Immature natural killer cell (primary cell): ENCODE measurements around the gene PBX1. TPM values are rescaled to one million over a fixed set of nuclear protein-coding genes. Genes with fewer than 3 reads are reported as not detected.

Source experiments
- DNase-seq, 3 donors: peaks; one replicate each; pipeline ENCODE4 v3.0.0; 2022; ENCODE audit warnings: mixed read lengths in 1 of 3
- H3K27ac Mint-ChIP-seq, 6 donors: one replicate each; pipeline ENCODE4 v1.8.0; 2020; ENCODE audit warnings: mixed read lengths in 6 of 6, mild to moderate bottlenecking in 5 of 6, inconsistent platforms in 4 of 6, moderate library complexity in 3 of 6
- H3K27me3 Mint-ChIP-seq, 3 donors: one replicate each; pipeline ENCODE4 v1.8.0; 2020 to 2021; ENCODE audit warnings: low read depth in 3 of 3, mild to moderate bottlenecking in 3 of 3, mixed read lengths in 3 of 3, moderate library complexity in 3 of 3, inconsistent platforms in 1 of 3
- H3K36me3 Mint-ChIP-seq, 3 donors: one replicate each; pipeline ENCODE4 v1.8.0; 2020; ENCODE audit warnings: mixed read lengths in 3 of 3, inconsistent platforms in 2 of 3, mild to moderate bottlenecking in 2 of 3
- H3K4me1 Mint-ChIP-seq, 2 donors: one replicate each; pipeline ENCODE4 v1.8.0; 2020; ENCODE audit warnings: inconsistent platforms in 2 of 2, mild to moderate bottlenecking in 2 of 2, mixed read lengths in 2 of 2, moderate library complexity in 1 of 2
- H3K4me3 Mint-ChIP-seq, 5 donors: one replicate each; pipeline ENCODE4 v1.8.0; 2020; ENCODE audit warnings: mild to moderate bottlenecking in 5 of 5, mixed read lengths in 5 of 5, inconsistent platforms in 3 of 5, moderate library complexity in 3 of 5
- H3K9me3 Mint-ChIP-seq, 6 donors: one replicate each; pipeline ENCODE4 v1.8.0; 2020; ENCODE audit warnings: mild to moderate bottlenecking in 6 of 6, mixed read lengths in 6 of 6, inconsistent platforms in 4 of 6, moderate library complexity in 3 of 6
- polyA plus RNA-seq, 3 donors: library from polyadenylated mRNA; unstranded; fragments of 300-500 nt; fragmentation: Illumina TruSeq; gene quantifications; one replicate each; pipeline ENCODE4 v1.2.3, GENCODE V29; 2021

Gene PBX1
- polyA plus RNA-seq, 3 donors from 2014 or later = 0.40 to 0.72 TPM; not detected in 1

DNA sequence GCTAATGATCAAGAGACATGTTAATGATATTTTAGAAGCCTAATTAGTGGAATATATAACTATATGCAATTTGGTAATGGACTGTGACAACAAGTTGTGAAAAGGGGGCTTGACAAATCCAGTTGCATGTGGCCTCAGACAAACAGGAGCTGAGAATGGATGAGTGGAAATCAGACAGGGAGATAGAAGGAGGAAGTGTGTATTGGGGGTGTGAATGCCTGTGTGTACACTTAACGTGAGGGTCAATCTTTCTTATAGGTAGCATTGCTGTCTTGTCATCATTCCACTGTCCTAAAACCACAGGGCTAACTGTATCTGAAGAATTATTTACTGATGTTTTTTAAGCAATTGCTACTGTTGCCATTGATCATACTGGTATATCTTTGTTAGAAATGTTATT, 64.8 kb downstream of the PBX1 start:
- DNase-seq = no peak
- peaks cover 0 to 4% of the 10 kb centered on the region in 2 donors for H3K4me1 Mint-ChIP-seq
- H3K27ac Mint-ChIP-seq = no peak overlapping the region
- peaks cover 3 to 8% (median 5%) of the 10 kb centered on the region in 3 donors for H3K27me3 Mint-ChIP-seq
- no peaks in the 10 kb centered on the region for H3K36me3 Mint-ChIP-seq
- H3K4me3 Mint-ChIP-seq = no peak overlapping the region
- peaks cover 0 to 1% (median 0%) of the 10 kb centered on the region in 6 donors for H3K9me3 Mint-ChIP-seq

- Mint-ChIP-seq H3K36me3 (no peaks in the 10 kb centered on the region), H3K9me3 (peaks cover 0 to 1% (median 0%) of the 10 kb centered on the region in 6 donors), H3K4me1 (peaks cover 0 to 4% of the 10 kb centered on the region in 2 donors), H3K4me3 (no peak overlapping the region), H3K27ac (no peak overlapping the region), H3K27me3 (peaks cover 3 to 8% (median 5%) of the 10 kb centered on the region in 3 donors)
- no peak for DNase-seq
These were observed 65.4 kb downstream of the PBX1 start for GRCh38 chr1:164624400-164624799.

- no peak overlapping the region for H3K27ac Mint-ChIP-seq
- no peak for DNase-seq
- peaks cover 0 to 1% (median 0%) of the 10 kb centered on the region in 6 donors for H3K9me3 Mint-ChIP-seq
- H3K27me3 Mint-ChIP-seq = peaks cover 4 to 5% (median 4%) of the 10 kb centered on the region in 3 donors
- no peak overlapping the region for H3K4me3 Mint-ChIP-seq
- peaks cover 0 to 4% of the 10 kb centered on the region in 2 donors for H3K4me1 Mint-ChIP-seq
- H3K36me3 Mint-ChIP-seq = no peaks in the 10 kb centered on the region
These were observed 66.1 kb downstream of the PBX1 start for GRCh38 chr1:164625004-164625617.

- Mint-ChIP-seq H3K4me3 (no peak overlapping the region), H3K36me3 (no peaks in the 10 kb centered on the region), H3K27ac (no peak overlapping the region), H3K4me1 (peaks cover 0 to 4% of the 10 kb centered on the region in 2 donors), H3K9me3 (peaks cover 0 to 1% (median 0%) of the 10 kb centered on the region in 6 donors), H3K27me3 (peaks cover 5 to 19% (median 6%) of the 10 kb centered on the region in 3 donors)
- no peak for DNase-seq
These were observed 69.8 kb downstream of the PBX1 start for GRCh38 chr1:164628772-164629171.

DNA sequence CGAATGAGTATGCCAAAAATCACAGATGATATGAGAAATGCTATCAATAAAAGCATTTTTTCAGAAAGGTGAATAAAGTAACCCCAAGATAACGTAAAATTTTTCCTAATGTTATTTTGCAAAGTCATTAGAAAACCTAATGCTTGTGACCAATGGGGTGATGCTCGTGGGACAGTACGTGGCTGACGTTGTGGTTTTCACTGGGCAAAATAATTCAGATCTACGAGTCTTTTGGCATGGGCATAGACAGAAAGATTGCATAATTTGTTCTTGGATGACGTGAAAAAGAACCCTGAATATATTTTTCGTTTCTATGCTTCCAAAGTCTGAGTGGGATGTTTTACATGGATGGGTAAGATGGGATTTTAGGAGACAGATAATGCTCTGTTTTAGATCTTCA, 71.0 kb downstream of the PBX1 start:
- no peak overlapping the region for H3K4me3 Mint-ChIP-seq
- H3K36me3 Mint-ChIP-seq = no peaks in the 10 kb centered on the region
- peaks cover 0 to 1% (median 0%) of the 10 kb centered on the region in 6 donors for H3K9me3 Mint-ChIP-seq
- H3K27me3 Mint-ChIP-seq = peaks cover 5 to 23% (median 6%) of the 10 kb centered on the region in 3 donors
- H3K27ac Mint-ChIP-seq = no peak overlapping the region
- no peak for DNase-seq
- peaks cover 0 to 4% of the 10 kb centered on the region in 2 donors for H3K4me1 Mint-ChIP-seq

GRCh38 chr1:164630626-164631396, 71.8 kb downstream of the PBX1 start:
- no peak overlapping the region for H3K27ac Mint-ChIP-seq
- no peaks in the 10 kb centered on the region for H3K4me1 Mint-ChIP-seq
- H3K9me3 Mint-ChIP-seq = peaks cover 0 to 1% (median 0%) of the 10 kb centered on the region in 6 donors
- H3K27me3 Mint-ChIP-seq = peaks cover 4 to 23% (median 5%) of the 10 kb centered on the region in 3 donors
- H3K36me3 Mint-ChIP-seq = no peaks in the 10 kb centered on the region
- H3K4me3 Mint-ChIP-seq = no peak overlapping the region
- no peak for DNase-seq

GRCh38 chr1:164631751-164632150, 72.8 kb downstream of the PBX1 start:
- no peak overlapping the region for H3K27ac Mint-ChIP-seq
- peaks cover 4 to 23% (median 5%) of the 10 kb centered on the region in 3 donors for H3K27me3 Mint-ChIP-seq
- H3K9me3 Mint-ChIP-seq = peaks cover 0 to 1% (median 0%) of the 10 kb centered on the region in 6 donors
- no peak overlapping the region for H3K4me3 Mint-ChIP-seq
- no peaks in the 10 kb centered on the region for H3K36me3 Mint-ChIP-seq
- no peak for DNase-seq
- H3K4me1 Mint-ChIP-seq = peaks cover 0 to 5% of the 10 kb centered on the region in 2 donors

- H3K27me3 Mint-ChIP-seq = peaks cover 4 to 22% (median 5%) of the 10 kb centered on the region in 3 donors
- no peaks in the 10 kb centered on the region for H3K9me3 Mint-ChIP-seq
- no peaks in the 10 kb centered on the region for H3K36me3 Mint-ChIP-seq
- no peak for DNase-seq
- H3K4me3 Mint-ChIP-seq = no peak overlapping the region
- peaks cover 0 to 5% of the 10 kb centered on the region in 2 donors for H3K4me1 Mint-ChIP-seq
- H3K27ac Mint-ChIP-seq = no peak overlapping the region
These were observed 75.0 kb downstream of the PBX1 start for GRCh38 chr1:164633997-164634396.

GRCh38 chr1:164635059-164635802, 76.2 kb downstream of the PBX1 start:
- H3K27me3 Mint-ChIP-seq = peaks cover 5 to 19% (median 7%) of the 10 kb centered on the region in 3 donors
- no peaks in the 10 kb centered on the region for H3K36me3 Mint-ChIP-seq
- H3K4me1 Mint-ChIP-seq = peaks cover 0 to 5% of the 10 kb centered on the region in 2 donors
- H3K27ac Mint-ChIP-seq = no peak overlapping the region
- no peaks in the 10 kb centered on the region for H3K9me3 Mint-ChIP-seq
- no peak overlapping the region for H3K4me3 Mint-ChIP-seq
- DNase-seq = no peak

DNA sequence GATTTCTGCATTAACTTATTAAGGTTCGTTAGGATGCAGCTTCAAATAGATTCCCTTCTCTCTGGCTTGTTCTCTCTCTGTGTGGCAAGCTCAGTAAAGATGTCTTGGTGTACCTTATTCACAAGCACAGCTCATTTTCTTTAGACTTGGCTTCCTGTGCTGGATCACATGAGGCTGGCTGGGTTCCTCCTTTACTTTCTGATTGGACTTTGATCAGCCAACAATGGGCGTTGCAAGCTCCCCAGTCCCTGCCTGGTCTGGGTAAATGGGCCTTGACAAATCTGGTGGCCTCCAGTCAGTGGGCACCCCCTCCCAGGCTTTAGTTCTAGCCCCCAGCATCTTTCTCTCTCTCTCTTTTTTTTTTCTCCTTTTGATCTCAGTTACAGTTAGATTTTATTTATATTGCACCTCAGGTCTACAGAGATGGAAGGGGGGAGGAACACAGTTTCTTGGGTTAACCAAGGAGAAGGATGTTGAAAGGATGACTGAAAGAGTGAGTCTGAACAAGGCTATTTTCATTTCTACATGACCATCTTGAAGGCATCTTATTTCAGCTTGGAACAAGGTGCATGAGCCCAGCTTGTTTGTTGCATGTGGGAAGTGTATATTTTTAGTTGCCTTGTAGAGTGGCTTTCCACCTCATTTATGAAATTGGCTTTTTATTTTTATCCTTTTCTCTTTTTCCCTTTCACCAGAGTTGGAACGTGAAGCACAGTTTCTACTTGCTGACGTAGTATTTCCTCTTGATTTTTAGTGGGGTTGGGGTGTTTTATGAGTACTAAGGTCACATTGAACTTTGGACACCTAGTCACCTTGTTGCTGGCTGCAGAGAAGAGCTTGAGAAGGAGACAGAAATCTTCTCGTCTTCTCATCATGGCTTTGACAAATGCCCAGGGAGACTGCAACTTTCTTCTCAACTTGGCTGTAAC, 77.1 kb downstream of the PBX1 start:
- Mint-ChIP-seq H3K4me3 (no peak overlapping the region), H3K4me1 (peaks cover 0 to 5% of the 10 kb centered on the region in 2 donors), H3K36me3 (no peaks in the 10 kb centered on the region), H3K9me3 (no peaks in the 10 kb centered on the region), H3K27me3 (peaks cover 4 to 15% (median 9%) of the 10 kb centered on the region in 3 donors), H3K27ac (no peak overlapping the region)
- DNase-seq = no peak

DNA sequence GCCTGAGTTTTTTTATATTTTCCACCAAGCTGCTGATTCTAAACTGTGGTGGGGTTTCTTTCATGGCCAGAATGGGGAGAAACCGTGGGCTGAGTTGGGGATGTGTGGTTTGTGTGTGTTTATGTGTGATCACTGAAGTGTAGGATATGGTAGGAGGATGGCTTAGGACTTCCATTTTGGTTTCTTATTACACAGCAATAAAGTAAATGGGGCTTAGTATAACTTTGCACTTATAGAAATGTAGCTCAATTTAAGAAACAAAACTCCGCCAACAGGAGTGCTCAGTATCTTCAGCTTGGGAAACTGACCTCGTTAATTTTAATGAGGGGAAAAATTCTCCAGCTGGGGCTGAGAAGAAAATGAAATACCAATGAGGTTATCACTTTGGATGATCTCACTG, 77.8 kb downstream of the PBX1 start:
- no peak for DNase-seq
- H3K27me3 Mint-ChIP-seq = peaks cover 2 to 12% (median 9%) of the 10 kb centered on the region in 3 donors
- H3K36me3 Mint-ChIP-seq = no peaks in the 10 kb centered on the region
- no peak overlapping the region for H3K4me3 Mint-ChIP-seq
- no peak overlapping the region for H3K27ac Mint-ChIP-seq
- peaks cover 0 to 5% of the 10 kb centered on the region in 2 donors for H3K4me1 Mint-ChIP-seq
- no peaks in the 10 kb centered on the region for H3K9me3 Mint-ChIP-seq

GRCh38 chr1:164637461-164638375, 78.7 kb downstream of the PBX1 start:
- H3K4me3 Mint-ChIP-seq = no peak overlapping the region
- peaks cover 2 to 7% (median 6%) of the 10 kb centered on the region in 3 donors for H3K27me3 Mint-ChIP-seq
- peaks cover 0 to 5% of the 10 kb centered on the region in 2 donors for H3K4me1 Mint-ChIP-seq
- H3K36me3 Mint-ChIP-seq = no peaks in the 10 kb centered on the region
- no peaks in the 10 kb centered on the region for H3K9me3 Mint-ChIP-seq
- no peak overlapping the region for H3K27ac Mint-ChIP-seq
- DNase-seq = no peak
